Activated CD4-positive, alpha-beta T cell treated with anti-CD3 and anti-CD28 coated beads, Interleukin-2, amount 50 U/mL, for 48 hours (primary cell): Measurements from ENCODE around the gene CD46.
"Not testable (repeated sequence)": the region's sequence is repeated elsewhere in the genome, so short reads cannot be mapped to it uniquely, and the experiment has no call there.

Experiments used
- DNase-seq, 2 experiments: peaks; one replicate each; pipeline ENCODE4 v3.0.0-alpha.2; 2020

CD46 gene

GRCh38 chr1:207751790-207752455, at the start of gene CD46:
Gene CD46 (plus strand): TSS chr1:207752054. CDS start chr1:207752213, 159 bp downstream.
- peak; percentile 95 to 97 for DNase-seq

GRCh38 chr1:207702317-207702716, 49.5 kb upstream of the CD46 start:
- no peak for DNase-seq

GRCh38 chr1:207703712-207704111, 48.1 kb upstream of the CD46 start:
- no peak for DNase-seq

GRCh38 chr1:207708004-207708403, 43.9 kb upstream of the CD46 start:
- DNase-seq = not testable (repeated sequence)

GRCh38 chr1:207711285-207711684, 40.6 kb upstream of the CD46 start:
- no peak for DNase-seq

GRCh38 chr1:207712701-207713100, 39.2 kb upstream of the CD46 start:
- not testable (repeated sequence) for DNase-seq

- DNase-seq = no peak
Measured at GRCh38 chr1:207713529-207713928, 38.3 kb upstream of the CD46 start.

- DNase-seq = no peak
Measured at GRCh38 chr1:207719234-207719633, 32.6 kb upstream of the CD46 start.

- DNase-seq = not testable (repeated sequence)
Measured at GRCh38 chr1:207728200-207728858, 23.5 kb upstream of the CD46 start.

GRCh38 chr1:207737503-207738157, 14.2 kb upstream of the CD46 start:
- DNase-seq = not testable (repeated sequence)

- not testable (repeated sequence) for DNase-seq
Measured at GRCh38 chr1:207738158-207738659, 13.6 kb upstream of the CD46 start.

GRCh38 chr1:207740207-207740606, 11.6 kb upstream of the CD46 start:
- DNase-seq = no peak

GRCh38 chr1:207742850-207743555, 8.9 kb upstream of the CD46 start:
- DNase-seq = no peak

GRCh38 chr1:207744000-207744534, 7.8 kb upstream of the CD46 start:
- DNase-seq = no peak

GRCh38 chr1:207745285-207745684, 6.6 kb upstream of the CD46 start:
- DNase-seq = no peak

- no peak for DNase-seq
Measured at GRCh38 chr1:207745839-207746767, 5.8 kb upstream of the CD46 start.

GRCh38 chr1:207747627-207748492, 4.0 kb upstream of the CD46 start:
- DNase-seq = no peak

- DNase-seq = no peak
Measured at GRCh38 chr1:207748737-207749528, 2.9 kb upstream of the CD46 start.

GRCh38 chr1:207750631-207751305, 1.1 kb upstream of the CD46 start:
- no peak for DNase-seq
